Measurements from ENCODE around the gene SYCP2. TPM values are rescaled to one million over a fixed set of nuclear protein-coding genes. Genes with fewer than 3 reads are reported as not detected.

The SYCP2 gene
- total and polyA plus RNA-seq, 2 of the 8 experiments (the other 6 are each of a cell fraction or from before 2014, with no cell fraction given): 0.02 to 0.50 TPM

DNA sequence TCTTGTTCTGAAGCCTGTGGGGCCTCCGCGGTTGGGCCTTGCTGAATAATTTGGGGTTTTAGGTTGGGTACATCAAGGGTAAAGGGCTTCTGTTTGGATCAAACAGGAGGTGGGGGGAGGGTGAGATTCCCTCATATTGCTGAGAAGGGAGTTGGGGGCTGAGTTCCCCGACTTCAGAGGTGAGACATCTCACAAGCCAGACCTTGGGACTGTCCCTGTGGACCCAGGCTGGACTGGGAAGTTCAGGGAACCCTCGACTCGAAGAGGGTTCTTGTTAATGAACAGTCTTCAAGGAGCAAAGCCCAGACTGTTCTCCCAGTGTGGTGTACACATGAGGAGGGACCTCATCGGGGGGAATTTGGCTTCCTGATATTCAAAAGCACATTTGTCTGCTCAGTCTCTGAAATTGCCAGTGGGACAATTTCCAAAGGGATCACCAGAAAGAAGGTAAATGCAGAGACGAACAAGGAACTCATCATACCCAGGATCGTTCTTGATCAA, 118.5 kb downstream of the SYCP2 start:
- H3K79me1 ChIP-seq (ENCODE audit: low read depth, low read length): no peaks in the 10 kb centered on the region
- H2BK120ac ChIP-seq (replicated peaks; ENCODE audit: low read depth, low read length): no peak overlapping the region
- no peak overlapping the region for H3K4me3 ChIP-seq (ENCODE audit: extremely low read depth in 1 of 4, insufficient read depth in 2 of 4, low read depth in 3 of 4, low read length in 4 of 4)
- no peak overlapping the region for H2BK5ac ChIP-seq (ENCODE audit: low read depth, low read length)
- H3K79me2 ChIP-seq (ENCODE audit: control insufficient read depth in 1 of 2, insufficient read depth in 2 of 2, low read length in 2 of 2): no peaks in the 10 kb centered on the region
- CTCF ChIA-PET (ENCODE audit: partially characterized antibody): interaction anchor here (0.9 kb wide), 1 partner anchor 8 kb away, joined by 3 read pairs; no protein-coding TSS in a partner anchor
- no peak overlapping the region for H2BK20ac ChIP-seq (ENCODE audit: low read length)
- no peak overlapping the region for H2BK12ac ChIP-seq (ENCODE audit: low read depth, low read length)
- no peak overlapping the region for H4K5ac ChIP-seq (ENCODE audit: insufficient read length, low read depth, low read length)
- H3K27me3 ChIP-seq (replicated peaks in 1 of 4; ENCODE audit: control insufficient read depth in 3 of 4, extremely low read depth in 1 of 4, insufficient read depth in 3 of 4, low read length in 3 of 4): no peaks in the 10 kb centered on the region
- H3K36me3 ChIP-seq (ENCODE audit: control insufficient read depth in 2 of 4, insufficient read depth in 4 of 4, low read length in 3 of 4): no peaks in the 10 kb centered on the region
- 85% methylated on average over 8 of the region's 8 CpGs; no CpG with 5 or more reads in 1 of the 2 experiments for WGBS, 2 experiments (ENCODE audit: extremely low coverage in 1 of 2, insufficient coverage in 1 of 2, insufficient read length in 1 of 2, insufficient replicate concordance in 2 of 2, low coverage in 1 of 2, low lambda C conversion rate in 2 of 2, missing lambda C conversion rate in 1 of 2)
- no peak overlapping the region for H4K91ac ChIP-seq (replicated peaks; ENCODE audit: insufficient read length, low read length)
- H3K9me3 ChIP-seq (ENCODE audit: insufficient read depth in 2 of 2, low read depth in 1 of 2, low read length in 1 of 2): peaks cover 91 to 96% of the 10 kb centered on the region in 2 experiments
- no peak overlapping the region for H3K4me2 ChIP-seq (ENCODE audit: insufficient read depth in 1 of 2, low read depth in 2 of 2, low read length in 2 of 2)
- H3K9ac ChIP-seq (replicated peaks in 1 of 4; ENCODE audit: extremely low read depth in 1 of 4, low read depth in 3 of 4, low read length in 3 of 4): no peak overlapping the region
- no peak overlapping the region for H3K4ac ChIP-seq (replicated peaks; ENCODE audit: insufficient read length, low read depth, low read length)
- H2AFZ ChIP-seq (ENCODE audit: low read length): no peak overlapping the region
- no peak overlapping the region for H2AK5ac ChIP-seq (ENCODE audit: low read depth, low read length)
- no peaks in the 10 kb centered on the region for H3K23me2 ChIP-seq (ENCODE audit: low read depth, low read length)
- POLR2A ChIA-PET (ENCODE audit: partially characterized antibody): no interaction called here
- no peak overlapping the region for H3K56ac ChIP-seq (replicated peaks; ENCODE audit: insufficient read length, low read depth, low read length)
- H3K27ac ChIP-seq (ENCODE audit: low read depth, low read length): no peak overlapping the region
- DNase-seq (ENCODE audit: low read depth in 1 of 2, low spot score in 2 of 2): no peak
- no peak overlapping the region for H3K14ac ChIP-seq (ENCODE audit: insufficient read length)
- H4K20me1 ChIP-seq (replicated peaks in 1 of 2; ENCODE audit: control insufficient read depth in 1 of 2, insufficient read depth in 2 of 2, low read length in 2 of 2): no peaks in the 10 kb centered on the region
- H4K8ac ChIP-seq (ENCODE audit: extremely low read depth, insufficient read depth, low read length): no peak overlapping the region
- H3K18ac ChIP-seq (ENCODE audit: extremely low read depth, low read length): no peak overlapping the region
- H3K4me1 ChIP-seq (replicated peaks in 1 of 4; ENCODE audit: control insufficient read depth in 3 of 4, insufficient read depth in 4 of 4, low read length in 3 of 4): no peaks in the 10 kb centered on the region
- H3K23ac ChIP-seq (ENCODE audit: insufficient read length): no peak overlapping the region
- FAIRE-seq: no peak
- H2BK15ac ChIP-seq (ENCODE audit: low read length): no peak overlapping the region
- no peak for TF ChIP-seq SUZ12 (IDR thresholded peaks at IDR 0.05; ENCODE audit: low read length)

Data from H1 (cell line).